Calu3 (cell line): ENCODE results near the gene MRPL49. TPM values are rescaled to one million over a fixed set of nuclear protein-coding genes. Genes with fewer than 3 reads are reported as not detected.
A peak's percentile ranks its signal among the peaks of the same experiment; 100 is the strongest.

Experiments
- BruUV-seq: library from RNA; stranded (reverse); fragments of 400-500 nt; replicated peaks from 2 replicates; lab custom pipeline; 2021; lab: Mats Ljungman, UMichigan
- CTCF ChIA-PET: fragments of 300-600 bp; sonication (Branson Sonifier 250); formaldehyde crosslinking; loops from one replicate; lab custom pipeline; 2022; ENCODE audit warnings: antibody characterized with exemption; lab: Charles Lee
- DNase-seq: peaks from one replicate; pipeline ENCODE4 v3.0.0; 2022
- H3K27ac Mint-ChIP-seq: one replicate; pipeline ENCODE4 v1.8.0; 2022; ENCODE audit warnings: mixed read lengths; ENCODE audit not compliant: unreplicated experiment
- H3K27me3 Mint-ChIP-seq: one replicate; pipeline ENCODE4 v1.8.0; 2022; ENCODE audit warnings: mixed read lengths; ENCODE audit not compliant: unreplicated experiment
- H3K36me3 Mint-ChIP-seq: one replicate; pipeline ENCODE4 v1.8.0; 2022; ENCODE audit warnings: mild to moderate bottlenecking, moderate library complexity, mixed read lengths; ENCODE audit not compliant: insufficient read depth, unreplicated experiment
- H3K4me1 Mint-ChIP-seq: one replicate; pipeline ENCODE4 v1.8.0; 2022; ENCODE audit warnings: mild to moderate bottlenecking, low read depth, mixed read lengths; ENCODE audit not compliant: unreplicated experiment
- H3K4me3 Mint-ChIP-seq: one replicate; pipeline ENCODE4 v1.8.0; 2022; ENCODE audit warnings: mild to moderate bottlenecking, low read depth, moderate library complexity, mixed read lengths; ENCODE audit not compliant: unreplicated experiment
- H3K9me3 Mint-ChIP-seq: one replicate; pipeline ENCODE4 v1.8.0; 2022; ENCODE audit warnings: low read depth, mixed read lengths; ENCODE audit not compliant: unreplicated experiment
- intact Hi-C: fragments of 100-400 bp; cut with micrococcal nuclease; formaldehyde crosslinking; loops from one replicate; pipeline ENCODE4 v1.10.0; 2022; ENCODE audit not compliant: unreplicated experiment
- total RNA-seq: library from RNA; stranded (reverse); gene quantifications from 2 replicates; pipeline ENCODE4 v1.2.3, GENCODE V29; 2022
- TF ChIP-seq, protein P1 (sequence below): fragments of 200-600 bp; IDR thresholded peaks from one replicate; pipeline ENCODE4 v1.8.0; 2022; ENCODE audit warnings: antibody characterized with exemption; ENCODE audit not compliant: unreplicated experiment

Gene MRPL49
- total RNA-seq, 1 experiment from 2014 or later, result 84.1 TPM

DNA sequence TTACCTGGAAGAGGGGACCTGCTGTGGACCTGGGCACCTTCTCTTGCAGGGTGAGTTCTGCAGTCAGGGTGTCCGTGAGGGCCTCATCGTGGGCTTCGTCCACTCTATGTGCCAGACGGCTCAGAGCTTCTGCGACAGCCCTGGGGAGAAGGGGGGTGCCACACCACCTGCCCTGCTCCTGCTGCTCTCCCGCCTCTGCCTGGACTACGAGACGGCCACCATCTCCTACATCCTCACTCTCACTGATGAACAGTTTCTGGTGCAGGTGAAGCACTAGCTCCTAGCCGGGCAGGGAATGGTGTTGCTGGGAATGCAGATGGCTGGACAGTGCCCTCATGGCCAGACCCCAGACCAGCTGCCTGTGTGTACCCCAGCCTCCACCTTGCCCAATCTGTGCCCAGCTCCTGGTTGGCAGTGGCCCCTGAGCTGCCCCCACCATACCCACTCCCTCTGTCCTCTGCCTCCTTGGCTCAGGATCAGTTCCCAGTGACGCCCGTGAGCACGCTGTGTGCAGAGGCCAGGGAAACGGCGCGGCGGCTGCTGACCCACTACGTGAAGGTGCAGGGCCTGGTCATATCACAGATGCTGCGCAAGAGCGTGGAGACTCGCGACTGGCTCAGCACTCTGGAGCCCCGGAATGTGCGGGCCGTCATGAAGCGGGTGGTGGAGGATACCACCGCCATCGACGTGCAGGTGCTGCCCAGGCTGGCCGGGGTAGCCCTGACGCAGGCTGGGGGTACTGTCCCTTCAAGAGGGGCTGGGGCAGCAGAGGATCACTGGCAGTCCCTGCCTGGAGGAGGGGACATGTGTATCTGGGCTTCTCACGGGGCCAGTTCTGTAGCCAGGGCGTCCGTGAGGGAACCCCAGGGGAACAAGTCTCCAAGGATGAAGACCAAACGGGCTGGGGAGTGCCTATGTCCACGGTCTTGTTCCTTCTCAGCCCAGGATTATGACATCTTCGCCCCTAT, 12.6 kb upstream of the MRPL49 start:
- BruUV-seq, result no TSS peak
- no peak overlapping the region for H3K4me3 Mint-ChIP-seq
- no peak for DNase-seq
- no peaks in the 10 kb centered on the region for H3K27me3 Mint-ChIP-seq
- H3K27ac Mint-ChIP-seq, result no peak overlapping the region
- H3K36me3 Mint-ChIP-seq, result peaks cover 52% of the 10 kb centered on the region
- intact Hi-C loops, result loop anchor here (2.0 to 10.0 kb wide), 3 partner anchors 73 to 265 kb away; partner anchors contain the start of genes CAPN1 and CDC42BPG
- CTCF ChIA-PET, result interaction anchor here (0.5 to 1.7 kb wide), 10 partner anchors 8 to 331 kb away, joined by 3 to 9 read pairs (median 4); partner anchors contain the start of genes CAPN1, FAU, MRPL49 and SF1
- H3K9me3 Mint-ChIP-seq, result no peaks in the 10 kb centered on the region
- peaks cover 34% of the 10 kb centered on the region for H3K4me1 Mint-ChIP-seq
- TF ChIP-seq, protein P1, sequence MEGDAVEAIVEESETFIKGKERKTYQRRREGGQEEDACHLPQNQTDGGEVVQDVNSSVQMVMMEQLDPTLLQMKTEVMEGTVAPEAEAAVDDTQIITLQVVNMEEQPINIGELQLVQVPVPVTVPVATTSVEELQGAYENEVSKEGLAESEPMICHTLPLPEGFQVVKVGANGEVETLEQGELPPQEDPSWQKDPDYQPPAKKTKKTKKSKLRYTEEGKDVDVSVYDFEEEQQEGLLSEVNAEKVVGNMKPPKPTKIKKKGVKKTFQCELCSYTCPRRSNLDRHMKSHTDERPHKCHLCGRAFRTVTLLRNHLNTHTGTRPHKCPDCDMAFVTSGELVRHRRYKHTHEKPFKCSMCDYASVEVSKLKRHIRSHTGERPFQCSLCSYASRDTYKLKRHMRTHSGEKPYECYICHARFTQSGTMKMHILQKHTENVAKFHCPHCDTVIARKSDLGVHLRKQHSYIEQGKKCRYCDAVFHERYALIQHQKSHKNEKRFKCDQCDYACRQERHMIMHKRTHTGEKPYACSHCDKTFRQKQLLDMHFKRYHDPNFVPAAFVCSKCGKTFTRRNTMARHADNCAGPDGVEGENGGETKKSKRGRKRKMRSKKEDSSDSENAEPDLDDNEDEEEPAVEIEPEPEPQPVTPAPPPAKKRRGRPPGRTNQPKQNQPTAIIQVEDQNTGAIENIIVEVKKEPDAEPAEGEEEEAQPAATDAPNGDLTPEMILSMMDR, result no peak

DNA sequence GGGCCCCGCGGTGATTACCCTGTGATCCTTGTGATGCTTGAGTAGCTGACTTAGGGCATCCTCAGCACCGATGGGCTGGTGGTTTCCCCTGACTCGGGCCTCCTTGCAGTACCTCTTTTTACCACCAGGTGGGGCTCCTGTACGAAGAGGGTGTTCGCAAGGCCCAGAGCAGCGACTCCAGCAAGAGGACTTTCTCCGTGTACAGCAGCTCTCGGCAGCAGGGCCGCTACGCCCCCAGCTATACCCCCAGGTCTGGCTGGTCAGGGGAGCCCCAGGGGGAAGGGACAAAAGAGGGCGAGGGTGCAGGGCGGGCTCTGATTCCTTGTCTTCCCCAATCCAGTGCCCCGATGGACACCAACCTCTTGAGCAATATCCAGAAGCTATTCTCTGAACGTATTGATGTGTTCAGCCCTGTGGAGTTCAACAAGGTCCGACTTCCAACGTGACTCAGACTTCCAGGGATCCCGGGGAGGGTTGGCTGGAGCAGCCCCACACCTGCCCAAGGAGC, 11.7 kb upstream of the MRPL49 start:
- BruUV-seq, result no TSS peak
- peaks cover 34% of the 10 kb centered on the region for H3K4me1 Mint-ChIP-seq
- H3K4me3 Mint-ChIP-seq, result no peak overlapping the region
- no peaks in the 10 kb centered on the region for H3K9me3 Mint-ChIP-seq
- H3K36me3 Mint-ChIP-seq, result peaks cover 55% of the 10 kb centered on the region
- CTCF ChIA-PET, result interaction anchor here (0.6 to 1.3 kb wide), 12 partner anchors 8 to 332 kb away, joined by 3 to 9 read pairs (median 3); partner anchors contain the start of genes CAPN1, FAU, MRPL49 and SF1
- TF ChIP-seq, protein P1, result peak; percentile 98
- no peak overlapping the region for H3K27ac Mint-ChIP-seq
- no peaks in the 10 kb centered on the region for H3K27me3 Mint-ChIP-seq
- intact Hi-C loops, result loop anchor here (2.0 to 10.0 kb wide), 3 partner anchors 72 to 266 kb away; partner anchors contain the start of genes CAPN1 and CDC42BPG
- peak; percentile 95 for DNase-seq

DNA sequence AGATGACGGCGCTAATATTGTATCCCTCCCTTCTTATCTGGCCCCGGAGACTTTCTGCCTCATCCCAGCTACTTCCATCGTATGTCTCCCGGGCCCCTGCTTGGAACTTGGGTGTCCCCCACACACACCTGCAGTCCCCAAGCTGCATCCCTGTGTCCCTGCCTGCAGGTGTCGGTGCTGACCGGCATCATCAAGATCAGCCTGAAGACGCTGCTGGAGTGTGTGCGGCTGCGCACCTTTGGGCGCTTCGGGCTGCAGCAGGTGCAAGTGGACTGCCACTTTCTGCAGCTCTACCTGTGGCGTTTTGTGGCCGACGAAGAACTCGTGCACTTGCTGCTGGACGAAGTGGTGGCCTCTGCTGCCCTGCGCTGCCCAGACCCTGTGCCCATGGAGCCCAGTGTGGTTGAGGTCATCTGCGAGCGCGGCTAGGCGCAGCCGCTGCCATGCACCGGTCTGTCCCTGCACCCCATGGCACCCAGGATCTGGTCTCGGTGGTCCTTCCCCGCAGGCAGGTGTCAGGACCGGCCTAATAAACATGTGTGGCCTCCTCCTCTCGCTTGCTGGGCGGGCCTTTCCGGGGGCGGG, 10.9 kb upstream of the MRPL49 start:
- BruUV-seq, result no TSS peak
- Mint-ChIP-seq H3K36me3 (peaks cover 59% of the 10 kb centered on the region), H3K27ac (peak overlapping the region; percentile 79), H3K9me3 (no peaks in the 10 kb centered on the region), H3K27me3 (no peaks in the 10 kb centered on the region), H3K4me3 (peak overlapping the region; percentile 81), H3K4me1 (peaks cover 34% of the 10 kb centered on the region)
- TF ChIP-seq, protein P1, result no peak
- intact Hi-C loops, result loop anchor here (2.0 to 10.0 kb wide), 3 partner anchors 71 to 266 kb away; partner anchors contain the start of genes CAPN1 and CDC42BPG
- DNase-seq, result no peak
- CTCF ChIA-PET, result interaction anchor here (0.6 to 1.4 kb wide), 12 partner anchors 9 to 502 kb away, joined by 3 to 9 read pairs (median 5); partner anchors contain the start of genes CAPN1, FAU, MRPL49 and SF1
